Stimulated activated CD8-positive, alpha-beta memory T cell treated with anti-CD3 and anti-CD28 coated beads, Interleukin-12 subunit alpha, Interleukin-12 subunit beta, amount 100 ng/mL, for 24 hours (primary cell): ENCODE results near the gene KRTAP10-7.
"Not testable (repeated sequence)": the region's sequence is repeated elsewhere in the genome, so short reads cannot be mapped to it uniquely, and the experiment has no call there.

Experiments used
- DNase-seq: peaks from one replicate; pipeline ENCODE4 v3.0.0-alpha.2; 2020; ENCODE audit errors: extremely low read depth

Gene KRTAP10-7

DNA sequence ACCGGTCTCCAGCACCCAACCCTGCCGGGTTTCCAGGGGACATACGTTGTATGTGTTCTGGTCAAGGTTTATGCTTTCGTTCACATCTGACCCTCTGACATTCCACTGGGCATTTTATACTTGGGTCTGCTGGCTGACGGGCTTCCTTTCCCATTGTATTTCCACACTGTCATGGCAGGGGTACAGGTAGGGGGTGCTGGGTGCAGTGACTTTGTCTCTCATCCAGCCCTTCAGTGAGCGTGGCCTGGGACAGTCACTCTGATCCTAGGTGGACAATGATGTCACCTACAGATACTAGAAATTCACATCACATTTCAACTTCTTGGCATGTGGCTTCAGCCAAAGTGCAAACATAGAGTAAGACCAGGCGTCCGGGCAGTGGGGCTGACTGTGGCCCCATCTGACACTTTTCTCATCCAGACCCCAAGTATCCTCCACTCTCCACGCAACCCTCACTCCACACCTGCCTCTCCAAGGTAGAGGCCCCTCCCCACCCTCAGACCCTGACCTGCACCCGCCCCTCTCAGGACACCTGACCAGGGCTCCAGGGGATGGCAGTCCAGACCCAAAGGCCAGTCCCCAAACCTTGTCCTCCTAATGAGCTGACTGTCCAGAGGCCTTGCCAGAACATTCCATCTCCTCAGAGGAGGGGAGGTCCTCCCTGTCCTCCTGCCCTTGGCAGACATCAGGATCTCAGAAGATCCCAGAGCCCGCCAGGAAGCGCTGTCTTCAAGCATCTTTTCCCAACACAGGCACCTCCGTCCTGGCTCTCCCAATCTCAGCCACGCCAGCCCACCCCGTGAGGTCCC, 36.0 kb downstream of the KRTAP10-7 start:
- DNase-seq: no peak

GRCh38 chr21:44637018-44637850, 36.8 kb downstream of the KRTAP10-7 start, which contains the start of gene KRTAP10-10:
TSS of gene KRTAP10-10 (plus strand) at chr21:44637356. CDS start at chr21:44637418, 62 bp downstream.
- DNase-seq: no peak

DNA sequence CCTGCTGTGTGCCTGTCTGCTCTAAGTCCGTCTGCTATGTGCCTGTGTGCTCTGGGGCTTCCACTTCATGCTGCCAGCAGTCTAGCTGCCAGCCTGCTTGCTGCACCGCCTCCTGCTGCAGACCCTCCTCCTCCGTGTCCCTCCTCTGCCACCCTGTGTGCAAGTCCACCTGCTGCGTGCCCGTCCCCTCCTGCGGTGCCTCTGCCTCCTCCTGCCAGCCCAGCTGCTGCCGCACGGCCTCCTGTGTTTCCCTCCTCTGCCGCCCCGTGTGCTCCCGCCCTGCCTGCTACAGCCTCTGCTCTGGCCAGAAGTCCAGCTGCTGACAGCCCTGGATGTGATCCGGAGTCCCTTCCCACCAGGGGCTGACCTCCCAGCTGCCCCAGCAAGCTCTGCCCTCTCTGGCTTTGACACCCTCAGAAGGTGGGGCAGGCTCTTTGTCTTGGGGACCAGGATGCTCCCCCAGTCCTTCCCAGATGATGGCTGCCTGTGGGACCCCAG, 37.5 kb downstream of the KRTAP10-7 start:
- not testable (repeated sequence) for DNase-seq

- DNase-seq: not testable (repeated sequence)
These were observed 38.3 kb downstream of the KRTAP10-7 start for GRCh38 chr21:44638506-44639330.

- no peak for DNase-seq
These were observed 38.9 kb downstream of the KRTAP10-7 start for GRCh38 chr21:44639331-44639655.

GRCh38 chr21:44640761-44641160, 40.4 kb downstream of the KRTAP10-7 start:
- no peak for DNase-seq

DNA sequence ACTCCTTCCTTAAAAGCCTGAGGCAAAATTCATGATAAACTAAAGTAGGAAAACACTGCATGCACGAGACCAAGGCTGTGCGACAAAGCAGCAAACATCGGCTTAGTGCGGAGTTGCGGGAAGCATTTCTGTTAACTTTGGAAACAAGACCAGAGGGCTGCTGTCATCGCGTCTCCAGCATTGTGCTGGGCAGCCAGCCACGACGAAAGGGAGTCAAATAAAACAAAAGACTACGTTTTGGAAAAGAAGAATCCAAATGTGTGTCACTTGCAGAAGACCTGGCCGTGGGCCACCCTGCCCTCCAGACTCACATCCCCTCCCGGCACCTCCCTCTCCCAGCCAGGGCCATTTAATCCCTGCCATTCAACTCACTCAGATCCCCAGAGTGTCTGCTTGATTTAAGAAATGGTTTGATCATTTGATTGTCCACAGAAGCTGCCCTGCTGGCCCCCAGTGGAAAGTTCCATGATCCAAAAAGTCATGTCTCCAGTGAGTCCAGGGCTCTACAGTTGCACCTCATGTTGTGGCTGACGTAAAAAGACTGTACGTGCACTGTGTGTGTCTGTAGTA, 43.4 kb downstream of the KRTAP10-7 start:
- DNase-seq: no peak

- no peak for DNase-seq
These were observed 44.5 kb downstream of the KRTAP10-7 start for GRCh38 chr21:44644878-44645277.

GRCh38 chr21:44646366-44647221, 46.2 kb downstream of the KRTAP10-7 start, which contains the start of gene KRTAP10-11:
TSS of gene KRTAP10-11 (plus strand) at chr21:44646414. CDS start at chr21:44646459, 45 bp downstream.
- not testable (repeated sequence) for DNase-seq

DNA sequence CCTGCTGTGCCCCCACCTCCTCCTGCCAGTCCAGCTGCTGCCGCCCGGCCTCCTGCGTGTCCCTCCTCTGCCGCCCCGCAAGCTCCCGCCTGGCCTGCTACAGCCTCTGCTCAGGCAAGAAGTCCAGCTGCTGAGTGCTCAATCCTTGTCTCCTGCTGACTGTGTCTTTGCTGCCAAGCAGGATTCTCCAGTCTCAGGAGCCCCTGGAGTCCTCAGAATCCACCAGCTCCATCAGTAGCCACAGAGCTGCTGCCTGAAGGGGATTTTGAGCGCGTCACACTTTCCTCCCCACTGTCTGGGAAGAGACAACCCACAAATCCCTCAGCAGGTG, 46.8 kb downstream of the KRTAP10-7 start:
- no peak for DNase-seq

DNA sequence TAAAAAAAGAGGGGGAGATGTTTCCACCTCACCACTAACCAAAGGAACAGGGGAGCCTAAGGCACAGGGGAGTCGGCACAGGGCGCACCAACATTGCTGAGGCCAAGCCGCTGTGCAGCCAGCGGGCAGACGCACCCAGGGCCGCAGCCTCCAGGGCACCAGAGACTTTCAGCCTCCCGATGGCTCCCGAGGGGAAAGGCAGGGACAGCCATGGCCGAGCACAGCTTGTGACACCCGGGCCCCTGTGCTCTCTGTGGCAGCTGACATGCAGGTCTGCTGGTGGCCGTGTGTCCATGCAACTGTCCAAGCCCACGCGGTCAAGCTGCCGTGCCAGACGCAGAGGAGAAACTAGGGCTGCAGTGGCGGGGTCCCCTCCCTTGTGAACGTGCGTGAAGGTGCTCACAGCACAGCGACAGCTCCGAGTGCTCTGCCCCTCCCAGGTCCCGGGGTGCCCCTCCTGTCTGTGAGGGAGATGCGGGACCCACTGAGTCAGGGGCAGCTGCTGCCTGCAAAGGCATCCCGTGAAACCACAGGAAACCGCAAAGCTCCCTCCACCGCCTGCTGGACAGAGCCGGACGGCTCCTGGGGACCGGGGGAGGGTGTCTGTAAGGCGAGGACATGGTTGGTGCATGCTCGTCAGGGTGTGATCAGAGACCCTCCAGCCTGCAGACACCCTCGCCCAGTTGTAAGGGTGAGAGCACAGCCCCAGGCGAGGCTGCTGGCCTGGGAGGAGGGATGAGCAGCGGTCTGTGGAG, 48.3 kb downstream of the KRTAP10-7 start:
- DNase-seq: no peak

- DNase-seq: no peak
These were observed 49.2 kb downstream of the KRTAP10-7 start for GRCh38 chr21:44649521-44650100.

GRCh38 chr21:44650265-44650972, 50.0 kb downstream of the KRTAP10-7 start:
- no peak for DNase-seq

DNA sequence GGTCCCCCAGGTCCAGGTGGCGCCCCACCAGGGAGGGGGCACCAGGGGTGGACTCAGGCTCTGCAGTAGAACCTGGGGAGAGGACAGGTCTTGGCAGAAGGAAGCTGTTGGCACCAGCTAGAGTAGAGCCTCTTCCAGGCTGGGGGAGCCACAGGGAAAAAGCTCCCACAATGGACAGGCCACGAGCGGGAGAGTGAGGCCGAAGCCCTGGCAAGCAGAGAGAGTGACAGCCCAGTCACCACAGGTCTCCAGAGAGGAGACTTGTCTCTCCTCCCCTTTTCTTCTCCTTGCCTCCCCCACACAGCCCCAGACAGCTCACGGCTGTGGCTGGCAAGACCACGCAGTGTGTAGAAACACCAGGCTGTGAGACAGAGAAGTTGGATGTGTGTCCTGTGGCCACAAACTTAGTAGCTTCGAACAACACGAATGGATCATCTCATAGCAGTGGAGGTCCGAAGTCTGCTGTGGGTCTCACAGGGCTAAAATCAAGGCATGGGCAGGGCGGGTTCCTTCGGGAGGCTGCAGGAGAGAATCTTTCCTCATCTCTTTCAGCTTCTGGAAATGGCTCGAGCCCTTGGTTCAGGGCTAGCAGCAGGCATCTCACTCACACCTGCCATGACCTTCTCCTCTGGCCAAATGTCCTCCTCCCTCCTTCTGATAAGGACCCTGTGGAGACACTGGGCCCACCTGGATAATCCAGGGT, 50.7 kb downstream of the KRTAP10-7 start:
- no peak for DNase-seq
